Measurements from ENCODE around the gene ALKBH8.
A peak's percentile ranks its signal among the peaks of the same experiment; 100 is the strongest.

The ALKBH8 gene

GRCh38 chr11:107562647-107563208 lies 2.8 kb downstream of the ALKBH8 start:
- Histone ChIP-seq H3K4me3 (ENCODE audit: insufficient read length, low read depth) (no peak overlapping the region), H3K4me1 (ENCODE audit: insufficient read depth, insufficient read length) (no peaks in the 10 kb centered on the region), H3K27me3 (ENCODE audit: insufficient read depth, insufficient read length) (no peaks in the 10 kb centered on the region), H3K36me3 (ENCODE audit: insufficient read depth, insufficient read length, low read length) (peaks cover 10% of the 10 kb centered on the region), H3K9ac (ENCODE audit: insufficient read length, low read depth) (no peak overlapping the region), H3K9me3 (ENCODE audit: insufficient read depth, low read length) (no peaks in the 10 kb centered on the region)
- DNase-seq (ENCODE audit: low read depth, low spot score) = no peak
- TF ChIP-seq SUZ12 (IDR thresholded peaks at IDR 0.05; ENCODE audit: extremely low read depth, insufficient read depth, insufficient read length) (no peak), ZNF274 (IDR thresholded peaks at IDR 0.05; ENCODE audit: low read depth, low read length) (no peak), YY1 (IDR thresholded peaks at IDR 0.05; ENCODE audit: insufficient read depth, insufficient read length) (no peak)

GRCh38 chr11:107561688-107562087 lies 3.8 kb downstream of the ALKBH8 start:
- H3K9ac ChIP-seq (ENCODE audit: insufficient read length, low read depth) = no peak overlapping the region
- H3K4me3 ChIP-seq (ENCODE audit: insufficient read length, low read depth) = no peak overlapping the region
- H3K4me1 ChIP-seq (ENCODE audit: insufficient read depth, insufficient read length) = no peaks in the 10 kb centered on the region
- no peak for TF ChIP-seq ZNF274 (IDR thresholded peaks at IDR 0.05; ENCODE audit: low read depth, low read length)
- H3K27me3 ChIP-seq (ENCODE audit: insufficient read depth, insufficient read length) = no peaks in the 10 kb centered on the region
- peaks cover 10% of the 10 kb centered on the region for H3K36me3 ChIP-seq (ENCODE audit: insufficient read depth, insufficient read length, low read length)
- DNase-seq (ENCODE audit: low read depth, low spot score) = no peak
- no peaks in the 10 kb centered on the region for H3K9me3 ChIP-seq (ENCODE audit: insufficient read depth, low read length)

GRCh38 chr11:107550304-107550703 lies 15.2 kb downstream of the ALKBH8 start:
- H3K4me1 ChIP-seq (ENCODE audit: insufficient read depth, insufficient read length) = no peaks in the 10 kb centered on the region
- H3K27me3 ChIP-seq (ENCODE audit: insufficient read depth, insufficient read length) = no peaks in the 10 kb centered on the region
- DNase-seq (ENCODE audit: low read depth, low spot score) = no peak
- H3K36me3 ChIP-seq (ENCODE audit: insufficient read depth, insufficient read length, low read length) = peaks cover 18% of the 10 kb centered on the region
- H3K9ac ChIP-seq (ENCODE audit: insufficient read length, low read depth) = no peak overlapping the region
- H3K4me3 ChIP-seq (ENCODE audit: insufficient read length, low read depth) = no peak overlapping the region
- H3K9me3 ChIP-seq (ENCODE audit: insufficient read depth, low read length) = no peaks in the 10 kb centered on the region
- no peak for TF ChIP-seq ZNF274 (IDR thresholded peaks at IDR 0.05; ENCODE audit: low read depth, low read length)
- TF ChIP-seq YY1 (IDR thresholded peaks at IDR 0.05; ENCODE audit: insufficient read depth, insufficient read length) = no peak
- TF ChIP-seq SUZ12 (IDR thresholded peaks at IDR 0.05; ENCODE audit: extremely low read depth, insufficient read depth, insufficient read length) = no peak

GRCh38 chr11:107549954-107550285 lies 15.6 kb downstream of the ALKBH8 start:
- no peak for DNase-seq (ENCODE audit: low read depth, low spot score)
- no peaks in the 10 kb centered on the region for H3K4me1 ChIP-seq (ENCODE audit: insufficient read depth, insufficient read length)

GRCh38 chr11:107549253-107549953 lies 16.1 kb downstream of the ALKBH8 start:
- Histone ChIP-seq H3K36me3 (ENCODE audit: insufficient read depth, insufficient read length, low read length) (peaks cover 18% of the 10 kb centered on the region), H3K4me1 (ENCODE audit: insufficient read depth, insufficient read length) (no peaks in the 10 kb centered on the region), H3K9ac (ENCODE audit: insufficient read length, low read depth) (no peak overlapping the region), H3K27me3 (ENCODE audit: insufficient read depth, insufficient read length) (no peaks in the 10 kb centered on the region), H3K9me3 (ENCODE audit: insufficient read depth, low read length) (no peaks in the 10 kb centered on the region), H3K4me3 (ENCODE audit: insufficient read length, low read depth) (no peak overlapping the region)
- TF ChIP-seq ZNF274 (IDR thresholded peaks at IDR 0.05; ENCODE audit: low read depth, low read length) (no peak), SUZ12 (IDR thresholded peaks at IDR 0.05; ENCODE audit: extremely low read depth, insufficient read depth, insufficient read length) (no peak), YY1 (IDR thresholded peaks at IDR 0.05; ENCODE audit: insufficient read depth, insufficient read length) (no peak)
- DNase-seq (ENCODE audit: low read depth, low spot score) = peak; percentile 20

More at GRCh38 chr11:107549954-107550285, 15.6 kb downstream of the ALKBH8 start:
- H3K9me3 ChIP-seq (ENCODE audit: insufficient read depth, low read length) = no peaks in the 10 kb centered on the region
- H3K36me3 ChIP-seq (ENCODE audit: insufficient read depth, insufficient read length, low read length) = peaks cover 18% of the 10 kb centered on the region
- no peaks in the 10 kb centered on the region for H3K27me3 ChIP-seq (ENCODE audit: insufficient read depth, insufficient read length)
- H3K9ac ChIP-seq (ENCODE audit: insufficient read length, low read depth) = no peak overlapping the region
- no peak overlapping the region for H3K4me3 ChIP-seq (ENCODE audit: insufficient read length, low read depth)
- TF ChIP-seq SUZ12 (IDR thresholded peaks at IDR 0.05; ENCODE audit: extremely low read depth, insufficient read depth, insufficient read length) = no peak

- H3K4me1 ChIP-seq (ENCODE audit: insufficient read depth, insufficient read length) = no peaks in the 10 kb centered on the region
- DNase-seq (ENCODE audit: low read depth, low spot score) = no peak
- TF ChIP-seq SUZ12 (IDR thresholded peaks at IDR 0.05; ENCODE audit: extremely low read depth, insufficient read depth, insufficient read length) = no peak
- no peaks in the 10 kb centered on the region for H3K27me3 ChIP-seq (ENCODE audit: insufficient read depth, insufficient read length)
- no peak overlapping the region for H3K4me3 ChIP-seq (ENCODE audit: insufficient read length, low read depth)
- no peak overlapping the region for H3K9ac ChIP-seq (ENCODE audit: insufficient read length, low read depth)
- H3K9me3 ChIP-seq (ENCODE audit: insufficient read depth, low read length) = no peaks in the 10 kb centered on the region
- H3K36me3 ChIP-seq (ENCODE audit: insufficient read depth, insufficient read length, low read length) = peaks cover 12% of the 10 kb centered on the region
Measured at GRCh38 chr11:107547961-107548360, 17.6 kb downstream of the ALKBH8 start.

- Histone ChIP-seq H3K27me3 (ENCODE audit: insufficient read depth, insufficient read length) (no peaks in the 10 kb centered on the region), H3K4me3 (ENCODE audit: insufficient read length, low read depth) (no peak overlapping the region), H3K9me3 (ENCODE audit: insufficient read depth, low read length) (no peaks in the 10 kb centered on the region), H3K9ac (ENCODE audit: insufficient read length, low read depth) (no peak overlapping the region), H3K36me3 (ENCODE audit: insufficient read depth, insufficient read length, low read length) (peaks cover 11% of the 10 kb centered on the region), H3K4me1 (ENCODE audit: insufficient read depth, insufficient read length) (no peaks in the 10 kb centered on the region)
- TF ChIP-seq YY1 (IDR thresholded peaks at IDR 0.05; ENCODE audit: insufficient read depth, insufficient read length) = no peak
- no peak for TF ChIP-seq SUZ12 (IDR thresholded peaks at IDR 0.05; ENCODE audit: extremely low read depth, insufficient read depth, insufficient read length)
- no peak for TF ChIP-seq ZNF274 (IDR thresholded peaks at IDR 0.05; ENCODE audit: low read depth, low read length)
- DNase-seq (ENCODE audit: low read depth, low spot score) = no peak
Measured at GRCh38 chr11:107545101-107545514, 20.4 kb downstream of the ALKBH8 start.
